Stimulated activated CD4-positive, alpha-beta T cell treated with anti-CD3 and anti-CD28 coated beads, Interleukin-4, amount 100 ng/mL, for 24 hours (primary cell): Measurements from ENCODE around the gene FOXP1.

Experiments used
- DNase-seq: peaks from one replicate; pipeline ENCODE4 v3.0.0-alpha.2; 2020

The FOXP1 gene

GRCh38 chr3:71131375-71132314 lies 451.9 kb downstream of the FOXP1 start:
- no peak for DNase-seq

GRCh38 chr3:71130471-71131374 lies 452.8 kb downstream of the FOXP1 start:
- DNase-seq: peak; percentile 79

GRCh38 chr3:71129611-71130431 lies 453.7 kb downstream of the FOXP1 start:
- DNase-seq: peak; percentile 46

- peak; percentile 59 for DNase-seq
Measured at GRCh38 chr3:71128961-71129360, 454.6 kb downstream of the FOXP1 start.

GRCh38 chr3:71127844-71128243 lies 455.7 kb downstream of the FOXP1 start:
- no peak for DNase-seq

GRCh38 chr3:71127052-71127831 lies 456.3 kb downstream of the FOXP1 start:
- DNase-seq: peak; percentile 63

GRCh38 chr3:71125738-71126137 lies 457.8 kb downstream of the FOXP1 start:
- DNase-seq: no peak

GRCh38 chr3:71124048-71124447 lies 459.5 kb downstream of the FOXP1 start:
- no peak for DNase-seq

- DNase-seq: no peak
Measured at GRCh38 chr3:71122641-71123040, 460.9 kb downstream of the FOXP1 start.

- DNase-seq: peak; percentile 37
Measured at GRCh38 chr3:71121429-71122167, 461.9 kb downstream of the FOXP1 start.

- DNase-seq: no peak
Measured at GRCh38 chr3:71120012-71120411, 463.5 kb downstream of the FOXP1 start.

GRCh38 chr3:71119171-71119570 lies 464.4 kb downstream of the FOXP1 start:
- DNase-seq: no peak

- DNase-seq: no peak
Measured at GRCh38 chr3:71118436-71118835, 465.1 kb downstream of the FOXP1 start.

- DNase-seq: no peak
Measured at GRCh38 chr3:71117572-71118247, 465.8 kb downstream of the FOXP1 start.

- no peak for DNase-seq
Measured at GRCh38 chr3:71114610-71115009, 468.9 kb downstream of the FOXP1 start.

GRCh38 chr3:71112576-71112975 lies 471.0 kb downstream of the FOXP1 start:
- DNase-seq: no peak

- DNase-seq: peak; percentile 52
Measured at GRCh38 chr3:71111784-71112440, 471.6 kb downstream of the FOXP1 start.

GRCh38 chr3:71110385-71111222 lies 472.9 kb downstream of the FOXP1 start:
- no peak for DNase-seq

- no peak for DNase-seq
Measured at GRCh38 chr3:71109977-71110285, 473.6 kb downstream of the FOXP1 start.
